GM21619 (cell line): ENCODE measurements around the gene TOMM70.

Experiments used
- ATAC-seq: cut with Tn5 transposase; IDR thresholded peaks from one replicate; pipeline ENCODE4 v1.9.1; 2021; ENCODE audit not compliant: unreplicated experiment

TOMM70 gene

DNA sequence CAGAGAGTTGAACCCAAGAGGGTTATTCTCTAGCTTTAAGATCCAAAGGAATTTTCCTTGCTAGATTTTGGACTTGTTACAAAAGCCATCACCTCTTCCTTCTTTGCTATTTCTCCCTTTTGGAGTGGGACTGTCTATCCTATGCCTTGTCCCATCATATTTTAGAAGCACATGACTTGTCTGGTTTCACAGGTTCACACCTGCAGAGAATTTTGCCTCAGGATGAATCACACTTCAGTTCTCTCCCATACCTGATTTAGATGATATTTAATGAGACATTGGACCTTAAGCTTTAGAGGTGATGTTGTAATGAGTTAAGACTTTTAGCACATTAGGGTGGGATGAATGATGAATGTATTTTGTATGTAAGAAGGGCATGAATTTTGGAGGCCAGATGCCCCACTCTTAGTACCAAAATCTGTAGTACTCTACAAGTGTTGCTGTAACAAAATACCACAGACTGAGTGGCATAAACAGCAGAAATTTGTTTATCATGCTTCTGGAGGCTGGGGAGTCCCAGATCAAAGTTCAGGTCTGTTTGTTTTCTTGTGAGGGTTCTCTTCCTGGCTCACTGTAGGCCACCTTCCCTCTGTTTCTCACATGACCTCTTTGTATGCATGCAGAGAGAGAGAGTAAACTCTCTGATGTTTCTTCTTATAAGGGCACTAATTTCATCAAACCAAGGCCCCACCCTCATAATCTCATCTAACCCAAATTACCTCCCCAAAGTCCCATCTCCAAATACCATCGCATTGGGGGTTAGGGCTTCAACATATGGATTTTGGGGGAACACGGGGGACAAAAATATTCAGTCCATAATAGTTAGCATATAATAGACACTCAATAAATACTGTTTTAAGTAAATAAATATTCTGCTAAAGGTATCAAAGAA is 10.4 kb upstream of the TOMM70 start:
- no peak for ATAC-seq

DNA sequence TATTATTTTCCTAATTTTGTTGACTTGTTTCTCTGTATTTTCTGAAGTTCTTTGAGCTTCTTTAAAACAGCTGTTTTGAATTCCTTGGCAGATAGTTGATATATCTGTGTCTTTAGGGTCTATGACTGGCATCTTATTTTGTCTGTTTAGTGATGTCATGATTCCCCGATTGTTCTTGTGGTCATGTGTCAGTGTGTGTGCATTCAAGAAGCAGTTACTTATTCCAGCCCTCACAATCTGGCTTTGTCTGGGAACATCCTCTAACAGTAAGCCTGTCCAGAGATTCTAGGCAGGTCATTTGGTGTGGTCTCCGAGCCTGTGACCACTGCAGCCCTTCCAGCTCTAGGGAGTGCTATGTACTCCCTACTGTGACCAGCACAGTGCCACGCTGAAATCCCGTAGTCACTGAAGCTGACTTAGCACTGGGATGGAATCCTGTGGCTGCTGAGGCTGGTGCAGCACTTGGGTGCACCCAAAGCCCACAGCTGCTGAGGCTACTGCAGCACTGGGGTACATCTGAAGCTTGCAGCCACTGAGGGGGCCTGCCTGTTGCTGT is 7.2 kb upstream of the TOMM70 start:
- no peak for ATAC-seq

DNA sequence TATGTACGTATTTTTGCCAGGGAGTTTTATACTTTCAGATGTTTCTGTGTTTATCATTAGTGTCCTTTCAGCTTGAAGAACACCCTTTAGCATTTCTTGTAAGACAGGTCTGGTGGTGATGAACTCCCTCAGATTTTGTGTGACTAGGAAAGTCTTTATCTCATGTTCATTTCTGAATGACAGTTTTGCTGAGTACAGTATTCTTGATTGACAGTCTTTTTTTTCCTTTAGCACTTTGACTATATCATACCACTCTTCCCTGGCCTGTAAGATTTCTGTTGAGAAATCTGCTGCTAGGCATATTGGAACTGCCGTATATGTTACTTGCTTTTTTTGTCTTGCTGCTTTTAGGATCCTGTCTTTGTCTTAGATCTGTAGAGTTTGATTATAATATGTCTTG is 6.3 kb upstream of the TOMM70 start:
- no peak for ATAC-seq

DNA sequence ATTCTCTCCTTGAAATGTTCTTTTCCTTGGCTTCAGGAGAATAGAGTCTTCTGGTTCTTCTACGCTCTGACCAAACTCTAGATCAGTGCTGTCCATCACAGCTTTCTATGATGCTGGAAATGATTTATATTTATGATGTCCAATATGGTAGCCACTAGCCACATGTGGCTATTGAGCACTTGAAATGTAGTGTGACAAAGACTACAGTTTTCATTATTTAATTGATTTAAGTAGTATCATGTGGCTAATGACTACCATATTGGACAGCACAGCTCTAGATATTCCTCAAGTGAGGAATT is 3.3 kb upstream of the TOMM70 start:
- ATAC-seq: no peak

DNA sequence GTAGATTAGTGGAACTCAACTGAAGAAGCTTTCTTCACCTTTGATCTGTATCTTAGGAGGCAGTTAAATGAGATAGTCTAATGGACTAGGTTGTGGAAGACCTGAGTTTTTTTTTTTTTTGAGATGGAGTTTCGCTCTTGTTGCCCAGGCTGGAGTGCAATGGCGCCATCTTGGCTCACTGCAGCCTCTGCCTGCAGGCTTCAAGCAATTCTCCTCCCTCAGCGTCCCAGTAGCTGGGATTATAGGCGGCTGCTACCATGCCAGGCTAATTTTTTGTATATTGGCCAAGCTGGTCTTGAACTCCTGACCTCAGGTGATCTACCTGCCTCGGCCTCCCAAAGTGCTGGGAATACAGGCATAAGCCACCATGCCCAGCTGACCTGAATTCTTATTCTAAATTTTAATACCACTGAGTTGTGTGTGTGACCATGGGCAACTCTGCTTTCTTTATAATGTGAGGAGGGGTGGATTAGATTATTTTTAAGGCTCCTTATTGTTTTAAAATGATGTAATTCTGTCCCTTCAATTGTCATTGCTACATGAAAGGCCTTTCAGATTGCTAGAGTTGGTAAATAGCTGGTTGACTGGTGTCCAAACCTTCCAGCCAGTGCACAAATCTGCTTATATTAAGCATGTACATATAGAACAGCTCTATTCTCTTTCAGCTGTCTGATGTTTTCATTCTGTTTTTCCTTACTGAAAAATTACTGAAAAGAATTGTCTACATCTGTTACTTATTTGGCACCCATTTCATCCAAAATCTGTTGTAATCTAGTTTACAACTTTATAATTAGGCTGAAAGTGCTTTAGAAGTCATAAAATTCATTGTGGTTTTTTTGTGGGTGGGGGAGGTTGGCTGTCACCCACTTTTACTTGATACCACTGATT is 2.7 kb upstream of the TOMM70 start:
- ATAC-seq: no peak

DNA sequence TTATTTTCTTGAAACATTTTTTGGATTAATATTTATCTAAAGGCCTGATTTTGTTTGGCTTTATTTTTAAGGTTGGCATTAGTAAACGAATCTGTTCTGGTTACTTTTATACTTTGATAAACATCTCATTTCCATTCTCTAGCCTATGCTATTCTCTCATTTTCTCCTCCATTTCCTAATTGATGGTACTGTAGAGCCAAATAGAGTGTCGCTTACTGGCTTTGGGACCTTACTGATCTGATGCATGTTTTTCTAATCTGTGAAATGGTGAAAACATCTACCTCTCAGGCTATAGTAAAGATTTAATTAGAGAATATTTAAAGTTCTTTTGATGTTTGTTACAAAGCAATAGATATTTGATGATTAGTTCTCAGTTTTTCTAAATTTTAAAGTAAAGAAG is 2.0 kb upstream of the TOMM70 start:
- no peak for ATAC-seq

DNA sequence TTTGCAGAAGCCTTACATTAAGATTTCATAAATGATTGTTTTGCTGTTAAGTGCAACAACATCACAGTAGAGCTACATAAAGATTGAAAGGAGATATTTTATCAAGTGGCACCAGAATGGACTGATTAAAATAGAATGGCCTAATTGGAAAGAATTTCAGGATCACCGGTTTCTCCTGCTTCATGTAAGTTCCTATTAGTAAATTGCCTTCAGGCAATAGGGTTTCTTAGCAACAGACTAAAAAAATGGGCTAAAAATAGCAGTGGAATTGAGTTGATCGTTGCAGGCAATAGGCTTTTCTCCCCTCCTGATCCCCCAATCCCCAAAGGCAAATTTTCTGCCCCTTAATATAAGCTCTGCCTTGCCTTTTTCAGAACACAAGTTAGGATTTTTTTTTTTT is 1.4 kb upstream of the TOMM70 start:
- ATAC-seq: no peak

DNA sequence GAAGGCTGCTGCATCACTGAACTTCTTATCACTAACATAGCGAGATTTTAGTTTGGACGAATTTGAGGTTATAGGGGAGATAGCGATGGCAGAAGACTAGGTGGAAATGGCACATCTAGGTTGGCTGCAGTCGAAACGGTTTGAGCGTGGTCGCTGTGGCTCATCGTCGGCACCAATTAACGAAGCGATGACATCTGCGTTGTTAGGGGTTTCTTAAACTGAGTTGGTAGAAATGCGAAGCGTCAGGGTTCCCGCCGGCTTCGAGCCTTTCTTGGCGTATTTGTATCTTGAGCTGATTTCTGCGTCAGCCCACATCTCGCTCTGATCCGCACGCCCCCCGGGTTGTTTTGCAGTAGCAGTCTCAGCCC is 769 bp upstream of the TOMM70 start:
- peak; percentile 7 for ATAC-seq

DNA sequence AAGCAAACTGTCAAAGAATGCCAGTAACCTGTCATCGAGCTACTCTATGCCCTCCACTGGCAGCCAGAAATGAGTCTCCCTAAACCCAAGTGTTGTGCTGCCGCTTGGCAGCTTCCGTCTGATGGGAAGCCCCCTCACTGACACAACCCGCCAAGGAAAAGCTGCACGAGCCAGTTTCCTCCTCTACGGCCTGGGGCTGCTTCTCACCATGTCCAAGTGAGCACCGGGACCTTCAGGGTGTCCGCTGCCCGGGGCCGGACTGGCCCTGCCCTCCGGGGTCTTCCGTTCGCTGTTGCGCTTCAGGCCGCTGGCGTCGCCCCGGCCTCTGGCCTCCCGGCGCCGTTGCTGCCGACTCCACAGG is 490 bp downstream of the TOMM70 start:
- peak; percentile 18 for ATAC-seq

DNA sequence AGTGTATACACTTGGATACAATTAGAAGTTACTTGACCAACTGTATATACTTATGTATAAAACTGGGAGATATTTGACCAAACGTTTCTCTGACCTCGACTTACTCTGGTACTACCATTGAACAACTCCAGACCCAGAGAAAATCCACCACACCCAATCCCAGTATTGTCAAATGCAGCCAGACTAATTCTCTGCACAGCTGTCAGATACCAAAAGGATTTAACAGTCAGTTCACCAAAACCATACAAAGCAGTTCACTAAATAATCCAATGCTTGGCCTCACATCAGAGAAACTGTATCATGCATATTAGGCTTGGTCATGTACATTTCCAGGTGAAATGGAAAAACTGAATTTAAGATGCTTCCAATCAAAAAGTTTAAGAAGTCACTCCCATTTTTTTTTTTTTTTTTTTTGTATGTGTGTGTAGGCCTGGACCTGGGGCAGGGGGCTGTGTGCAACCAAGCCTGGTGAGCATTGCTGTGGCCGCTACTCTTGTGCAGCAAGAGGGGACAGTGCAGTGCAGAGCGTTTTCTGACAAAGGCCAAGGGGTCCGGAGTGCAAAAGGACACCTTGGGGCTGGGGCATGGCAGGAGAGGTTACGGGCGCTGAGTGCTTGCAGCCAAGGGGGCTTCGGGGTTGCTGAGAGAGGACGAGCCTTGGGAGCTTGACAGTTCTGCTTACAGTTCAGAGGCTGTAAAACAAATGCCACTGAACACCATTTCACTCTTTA is 1.4 kb downstream of the TOMM70 start:
- no peak for ATAC-seq

DNA sequence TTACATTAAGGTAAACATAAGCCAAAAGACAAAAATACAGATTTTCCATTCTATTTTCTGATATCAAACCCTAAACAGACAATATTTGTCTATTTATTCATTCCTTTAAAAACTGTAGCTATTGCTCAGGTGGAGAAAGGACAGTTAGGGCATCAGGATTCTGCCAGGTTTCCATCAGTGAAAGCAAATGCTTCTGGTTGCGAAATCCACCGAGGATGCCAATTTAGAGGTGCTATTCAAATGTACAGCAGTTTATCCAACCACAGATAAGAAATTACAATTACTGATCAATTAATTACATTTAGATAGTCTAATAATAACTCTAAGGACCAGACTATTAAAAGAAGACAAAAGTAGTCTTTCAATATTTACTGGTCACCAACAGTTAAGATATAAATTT is 3.9 kb downstream of the TOMM70 start:
- ATAC-seq: no peak

DNA sequence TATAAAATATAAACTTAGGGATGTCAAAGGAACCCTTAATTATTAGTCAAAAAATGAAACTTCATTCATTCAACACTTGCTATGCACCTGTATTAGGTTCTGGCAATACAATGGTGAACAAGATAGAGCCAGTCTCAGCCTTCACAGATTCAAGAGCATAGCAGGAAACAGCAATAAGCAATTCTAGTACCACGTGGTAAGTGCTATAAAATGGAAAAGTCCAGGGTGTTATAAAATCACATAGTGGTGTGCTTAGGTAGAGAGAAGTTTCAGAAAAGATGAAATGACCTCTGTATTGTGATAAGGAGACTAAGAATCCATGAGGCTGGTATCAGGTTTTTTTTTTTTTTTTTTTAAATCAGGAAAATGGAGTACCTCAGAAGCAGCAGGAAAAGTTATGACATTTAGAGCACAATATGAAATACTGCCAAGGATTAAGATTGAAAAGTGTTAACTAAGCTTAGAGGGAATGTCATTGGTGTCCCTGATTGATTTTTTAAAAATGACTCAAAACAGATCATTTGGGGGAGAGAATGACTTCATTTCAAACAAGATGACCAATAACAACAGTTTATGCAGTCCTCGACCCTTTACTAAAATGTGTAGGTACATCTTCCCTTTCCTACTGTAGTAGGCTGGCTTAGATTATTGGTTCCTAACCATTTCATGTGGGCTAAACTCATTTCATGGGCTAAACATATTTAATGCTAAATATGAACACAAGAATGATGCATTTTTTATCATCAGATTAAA is 5.0 kb downstream of the TOMM70 start:
- no peak for ATAC-seq

DNA sequence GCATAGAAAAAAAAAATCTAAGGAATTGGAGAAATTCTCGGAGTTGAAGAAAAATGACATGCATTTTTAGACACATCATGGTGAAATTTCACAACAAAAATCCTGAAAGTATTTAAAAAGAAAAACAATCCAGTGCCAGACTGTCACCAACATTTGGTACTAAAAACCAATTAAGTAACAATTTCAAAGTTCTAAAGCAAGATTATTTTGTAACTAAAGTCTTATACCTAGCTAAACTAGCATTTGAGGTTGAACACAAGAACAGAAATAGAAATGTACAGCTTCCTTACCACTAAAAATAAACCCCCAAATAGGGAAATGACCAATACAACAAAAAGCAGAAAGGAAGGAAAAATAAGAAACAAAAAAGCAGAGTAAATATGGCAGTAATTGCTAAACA is 11.9 kb downstream of the TOMM70 start:
- ATAC-seq: no peak

DNA sequence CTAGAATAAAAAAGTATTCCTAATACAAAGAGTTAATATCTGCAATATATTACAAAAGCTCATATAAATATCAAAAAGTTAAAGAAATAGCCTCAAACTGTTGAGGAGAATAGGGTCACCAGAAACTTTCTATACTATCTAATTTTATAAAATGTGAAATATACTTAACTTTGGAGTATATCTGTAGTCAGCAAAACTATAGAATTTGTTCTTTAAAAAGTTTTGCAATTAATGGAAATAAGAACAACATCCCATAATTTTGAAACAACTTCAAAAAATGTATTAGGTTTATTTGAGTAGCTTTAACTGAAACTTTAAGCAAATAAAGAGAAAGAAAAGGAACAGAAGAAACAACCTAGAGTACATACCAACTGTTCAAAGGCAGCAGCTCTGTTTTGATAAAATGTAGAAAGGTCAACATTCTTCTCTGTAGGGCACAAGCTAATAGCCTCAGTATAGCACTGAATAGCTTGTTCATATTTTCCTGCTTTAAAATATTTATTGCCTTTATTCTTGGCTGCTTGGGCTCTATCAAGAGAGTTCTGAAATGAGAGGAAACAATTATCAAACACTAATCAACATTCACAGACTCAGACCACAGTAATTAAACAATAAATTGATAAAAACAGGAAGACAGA is 14.3 kb downstream of the TOMM70 start:
- ATAC-seq: no peak

DNA sequence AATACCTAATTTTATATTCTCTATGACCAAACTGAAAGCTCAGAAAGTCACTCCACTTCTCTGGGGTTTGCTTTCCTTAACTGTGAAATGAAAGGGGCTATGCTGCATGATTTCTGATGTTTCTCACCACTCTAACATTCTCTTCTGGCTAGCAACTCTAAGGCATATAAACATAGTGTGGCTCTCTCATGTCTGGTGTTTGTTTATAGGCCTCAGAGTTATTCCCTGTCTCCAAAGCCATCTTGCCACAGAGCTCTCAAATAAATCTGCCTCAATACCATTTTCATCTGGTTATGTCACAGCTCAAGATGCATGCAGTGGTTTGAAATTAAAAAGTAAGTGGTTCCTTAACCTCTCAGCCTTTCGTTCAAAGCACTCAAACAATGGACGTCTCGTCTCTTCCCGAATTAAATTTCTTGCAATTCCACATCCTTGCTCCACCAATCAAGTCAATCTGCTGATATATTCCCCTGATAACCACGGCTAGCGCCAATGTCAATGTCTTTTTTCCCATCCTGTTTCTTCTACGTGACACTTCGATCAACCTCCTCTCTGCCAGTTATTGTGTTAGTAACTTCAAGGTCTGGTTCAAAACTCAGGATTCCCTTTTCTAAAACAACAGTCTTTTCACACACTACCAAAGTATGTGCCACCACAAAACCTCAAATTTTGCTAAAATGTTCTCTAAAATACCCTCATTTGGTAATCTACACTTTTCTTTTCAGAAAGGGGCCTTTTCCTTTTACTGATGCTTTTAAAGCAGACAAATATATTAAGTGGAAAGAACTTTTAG is 16.0 kb downstream of the TOMM70 start:
- no peak for ATAC-seq

DNA sequence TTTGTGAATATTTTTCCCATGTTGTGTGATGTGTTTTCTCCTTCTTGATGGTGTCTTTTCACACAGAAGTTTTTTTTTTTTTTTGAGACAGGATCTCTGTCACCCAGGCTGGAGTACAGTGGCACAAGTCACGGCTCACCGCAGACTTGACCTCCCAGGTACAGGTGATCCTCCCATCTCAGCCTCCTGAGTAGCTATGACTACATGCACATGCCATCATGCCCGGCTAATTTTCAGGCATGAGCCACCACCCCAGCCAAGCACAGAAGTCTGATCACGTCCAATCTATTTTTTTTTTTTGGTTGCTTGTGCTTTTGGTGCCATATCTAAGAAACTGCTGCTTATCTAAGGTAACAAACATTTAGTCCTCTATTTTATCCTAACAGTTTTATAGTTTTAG is 24.6 kb downstream of the TOMM70 start:
- ATAC-seq: no peak

DNA sequence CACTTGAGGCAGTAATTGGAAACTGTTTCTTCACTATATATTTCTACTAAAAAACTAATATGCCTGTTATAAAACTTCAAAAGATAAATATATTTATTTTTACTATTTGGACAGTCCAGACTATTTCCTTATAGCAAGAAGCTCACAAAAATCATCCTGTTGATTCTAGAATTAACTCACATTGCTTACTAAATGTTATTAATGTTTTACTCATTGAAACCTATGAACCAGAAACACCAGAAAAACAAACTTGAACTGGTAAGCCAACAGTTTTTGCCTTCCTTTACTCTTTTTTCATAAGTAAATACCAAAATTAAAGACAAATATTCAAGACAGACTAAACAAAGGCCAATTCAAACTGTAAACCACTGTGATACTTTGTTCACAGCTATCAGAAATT is 26.4 kb downstream of the TOMM70 start:
- ATAC-seq: no peak

DNA sequence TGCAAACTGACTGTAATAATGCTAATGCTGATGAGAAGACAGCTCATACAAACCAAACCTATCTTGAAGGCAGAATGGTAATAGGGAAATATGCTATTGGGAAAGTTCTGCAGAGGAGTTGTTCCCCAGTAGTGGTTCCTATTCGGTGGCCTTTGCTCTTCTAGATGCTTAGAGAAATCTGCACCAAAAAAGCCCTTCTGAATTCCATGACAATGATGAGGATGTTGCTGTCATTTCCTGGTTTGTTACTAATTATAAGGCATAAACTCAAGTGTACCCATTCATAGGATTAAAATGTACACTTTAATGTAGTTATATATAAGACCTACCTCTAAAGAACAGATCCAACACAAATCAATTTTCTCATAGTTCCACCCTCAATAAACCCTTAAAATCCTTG is 30.1 kb downstream of the TOMM70 start:
- ATAC-seq: no peak

DNA sequence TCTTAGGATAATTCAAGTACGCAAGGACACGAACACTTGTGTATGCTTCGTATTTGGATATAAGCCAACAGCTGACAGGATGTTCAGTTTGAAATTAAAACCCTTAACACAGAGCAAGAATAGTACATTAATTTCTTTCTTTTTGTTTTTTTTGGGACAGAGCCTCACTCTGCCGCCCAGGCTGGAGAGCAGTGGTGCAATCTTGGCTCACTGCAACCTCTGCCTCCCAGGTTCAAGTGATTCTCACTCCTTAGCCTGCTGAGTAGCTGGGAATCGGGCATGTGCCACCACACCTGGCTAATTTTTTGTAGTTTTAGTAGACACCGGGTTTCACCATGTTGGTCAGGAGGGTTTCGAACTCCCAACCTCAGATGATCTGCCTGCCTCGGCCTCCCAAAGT is 32.4 kb downstream of the TOMM70 start:
- ATAC-seq: no peak

DNA sequence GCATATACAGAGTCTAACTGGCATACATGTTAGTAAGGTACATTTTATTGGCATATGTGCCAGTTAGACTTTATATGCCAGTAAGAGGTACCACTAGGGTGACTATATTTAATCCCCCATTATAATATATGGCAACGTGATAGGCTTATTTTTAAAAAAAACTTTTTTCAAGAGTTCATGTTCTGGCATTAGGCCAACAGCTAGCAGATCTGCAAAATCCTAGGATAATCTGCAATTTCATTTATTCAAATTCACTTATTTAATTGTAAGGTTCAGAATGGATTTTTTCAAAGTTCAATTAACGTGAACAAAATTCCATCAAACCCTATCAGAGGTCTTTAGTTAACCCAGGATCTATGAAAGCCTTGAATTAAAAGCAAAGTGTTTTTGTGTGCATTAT is 34.5 kb downstream of the TOMM70 start:
- no peak for ATAC-seq
